Gastrocnemius medialis (tissue), 4 donors: ENCODE results near the gene PLEKHA4.

ENCODE experiments used
- CTCF ChIP-seq, 5 experiments: fragments of 450-650 bp in 3 of 5; fragments of 200-600 bp in 2 of 5; sonication (generic) in 2 of 5; IDR thresholded peaks in 4 of 5; conservative IDR thresholded peaks in 1 of 5; 1 replicate in 4 of 5; 2 replicates in 1 of 5; pipeline ENCODE4 v1.5.1; 2016 to 2019; ENCODE audit warnings: antibody characterized with exemption in 5 of 5, mild to moderate bottlenecking in 3 of 5, moderate library complexity in 3 of 5
- POLR2A ChIP-seq, 2 donors: fragments of 450-650 bp; IDR thresholded peaks; one replicate each; pipeline ENCODE4 v1.6.1; 2017; ENCODE audit warnings: antibody characterized with exemption in 2 of 2, mild to moderate bottlenecking in 2 of 2, moderate library complexity in 2 of 2

GRCh38 chr19:48821633-48822032, 46.8 kb downstream of the PLEKHA4 start:
- no peak for TF ChIP-seq CTCF (IDR thresholded peaks at IDR 0.05 in 4 of 5, conservative IDR thresholded peaks at IDR 0.05 in 1 of 5)
- no peak for TF ChIP-seq POLR2A (IDR thresholded peaks at IDR 0.05)
